HEK293 (cell line): ENCODE results near the gene USP12.
"Not testable (repeated sequence)": the region's sequence is repeated elsewhere in the genome, so short reads cannot be mapped to it uniquely, and the experiment has no call there.

Source experiments
- CTCF ChIA-PET: fragments of 350-600 bp; formaldehyde crosslinking; extraction: SDS; loops from one replicate; lab custom pipeline; 2021; ENCODE audit warnings: antibody characterized with exemption; lab: Yijun Ruan, JAX
- POLR2A ChIA-PET: fragments of 300-600 bp; formaldehyde crosslinking; extraction: SDS; loops from one replicate; lab custom pipeline; 2020; ENCODE audit warnings: antibody characterized with exemption, inconsistent platforms; lab: Yijun Ruan, JAX
- H3K27ac ChIP-seq: fragments of 200-500 bp; sonication (Bioruptor generic); 2 replicates; pipeline ENCODE4 v1.5.1; 2014; ENCODE audit warnings: low read depth, low read length, control low read depth, inconsistent platforms; ENCODE audit errors: extremely low read depth
- H3K36me3 ChIP-seq, 2 experiments: fragments of 200-500 bp in 1 of 2; sonication (Bioruptor generic) in 1 of 2; 1 replicate in 1 of 2; 2 replicates in 1 of 2; pipeline ENCODE4 v1.5.1; 2014 to 2017; ENCODE audit warnings: inconsistent platforms in 2 of 2, low read length in 2 of 2; ENCODE audit not compliant: control insufficient read depth in 2 of 2, insufficient read depth in 1 of 2
- H3K4me1 ChIP-seq: fragments of 200-500 bp; sonication (Bioruptor generic); 2 replicates; pipeline ENCODE4 v1.5.1; 2014; ENCODE audit warnings: mild to moderate bottlenecking, low read length, inconsistent platforms; ENCODE audit not compliant: control insufficient read depth, insufficient read depth
- H3K4me3 ChIP-seq: 2 replicates; pipeline ENCODE4 v1.5.1; 2011; ENCODE audit warnings: low read depth, mild to moderate bottlenecking, control low read depth, low read length, moderate library complexity
- H3K9me3 ChIP-seq: fragments of 200-500 bp; sonication (Bioruptor generic); 2 replicates; pipeline ENCODE4 v1.5.1; 2014; ENCODE audit warnings: low read depth, low read length, inconsistent platforms; ENCODE audit not compliant: control insufficient read depth, insufficient read depth
- BCL11A ChIP-seq: fragments of 450-650 bp; formaldehyde crosslinking; IDR thresholded peaks from 2 replicates; pipeline ENCODE4 v1.5.1; 2016; ENCODE audit warnings: low read depth, missing biosample characterization, missing genetic modification characterization
- GLI4 ChIP-seq: fragments of 450-650 bp; formaldehyde crosslinking; IDR thresholded peaks from 2 replicates; pipeline ENCODE4 v1.5.1; 2016; ENCODE audit warnings: missing biosample characterization, missing genetic modification characterization
- HOXA7 ChIP-seq: sonication (generic); formaldehyde crosslinking; IDR thresholded peaks from 2 replicates; pipeline ENCODE4 v1.8.1; 2022; ENCODE audit warnings: missing genetic modification reagents, borderline replicate concordance
- HOXC10 ChIP-seq: sonication (generic); formaldehyde crosslinking; IDR thresholded peaks from 2 replicates; pipeline ENCODE4 v1.8.1; 2023; ENCODE audit warnings: mild to moderate bottlenecking, missing genetic modification reagents
- MYNN ChIP-seq: fragments of 450-650 bp; formaldehyde crosslinking; IDR thresholded peaks from 2 replicates; pipeline ENCODE4 v1.5.1; 2016; ENCODE audit warnings: missing biosample characterization, missing genetic modification characterization, borderline replicate concordance
- SALL2 ChIP-seq: fragments of 450-650 bp; formaldehyde crosslinking; IDR thresholded peaks from 2 replicates; pipeline ENCODE4 v1.5.0; 2017; ENCODE audit warnings: missing biosample characterization, mild to moderate bottlenecking, missing genetic modification characterization, borderline replicate concordance
- SETDB1 ChIP-seq: IDR thresholded peaks from one replicate; pipeline ENCODE4 v1.6.1; 2017; ENCODE audit warnings: mild to moderate bottlenecking, low read length, moderate library complexity, mixed read lengths; ENCODE audit not compliant: insufficient read length
- WT1 ChIP-seq: fragments of 450-650 bp; formaldehyde crosslinking; IDR thresholded peaks from 2 replicates; pipeline ENCODE4 v1.5.1; 2016; ENCODE audit warnings: missing biosample characterization, missing genetic modification characterization
- YY2 ChIP-seq: fragments of 450-650 bp; formaldehyde crosslinking; IDR thresholded peaks from 2 replicates; pipeline ENCODE4 v1.5.1; 2016; ENCODE audit warnings: missing biosample characterization, missing genetic modification characterization
- ZFP69B ChIP-seq: fragments of 450-650 bp; formaldehyde crosslinking; IDR thresholded peaks from 2 replicates; pipeline ENCODE4 v1.5.1; 2016; ENCODE audit warnings: missing biosample characterization, missing genetic modification characterization
- ZNF10 ChIP-seq: fragments of 450-650 bp; formaldehyde crosslinking; IDR thresholded peaks from 2 replicates; pipeline ENCODE4 v1.5.1; 2017; ENCODE audit warnings: missing biosample characterization, missing genetic modification characterization
- ZNF155 ChIP-seq: fragments of 450-650 bp; formaldehyde crosslinking; IDR thresholded peaks from 2 replicates; pipeline ENCODE4 v1.5.1; 2016; ENCODE audit warnings: missing biosample characterization, missing genetic modification characterization
- ZNF248 ChIP-seq: fragments of 450-650 bp; formaldehyde crosslinking; IDR thresholded peaks from 2 replicates; pipeline ENCODE4 v1.5.1; 2017; ENCODE audit warnings: missing biosample characterization, missing genetic modification characterization
- ZNF335 ChIP-seq: fragments of 450-650 bp; formaldehyde crosslinking; conservative IDR thresholded peaks from 2 replicates; pipeline ENCODE4 v1.5.1; 2016; ENCODE audit warnings: missing biosample characterization, missing genetic modification characterization
- ZNF350 ChIP-seq: fragments of 450-650 bp; formaldehyde crosslinking; IDR thresholded peaks from 2 replicates; pipeline ENCODE4 v1.5.0; 2017; ENCODE audit warnings: missing biosample characterization, mild to moderate bottlenecking, missing genetic modification characterization
- ZNF366 ChIP-seq: fragments of 450-650 bp; formaldehyde crosslinking; conservative IDR thresholded peaks from 2 replicates; pipeline ENCODE4 v1.5.1; 2016; ENCODE audit warnings: missing biosample characterization, missing genetic modification characterization
- ZNF629 ChIP-seq: fragments of 450-650 bp; formaldehyde crosslinking; IDR thresholded peaks from 2 replicates; pipeline ENCODE4 v1.5.1; 2017; ENCODE audit warnings: missing biosample characterization, missing genetic modification characterization
- ZNF768 ChIP-seq: fragments of 450-650 bp; formaldehyde crosslinking; IDR thresholded peaks from 2 replicates; pipeline ENCODE4 v1.5.1; 2018; ENCODE audit warnings: missing biosample characterization, mild to moderate bottlenecking, missing genetic modification characterization
- ZNF777 ChIP-seq: fragments of 450-650 bp; formaldehyde crosslinking; IDR thresholded peaks from 2 replicates; pipeline ENCODE4 v1.5.1; 2017; ENCODE audit warnings: missing biosample characterization, missing genetic modification characterization, borderline replicate concordance
- ZNF785 ChIP-seq: fragments of 450-650 bp; formaldehyde crosslinking; IDR thresholded peaks from 2 replicates; pipeline ENCODE4 v1.5.1; 2016; ENCODE audit warnings: missing biosample characterization, missing genetic modification characterization
- TF ChIP-seq, protein P1 (sequence below): fragments of 450-650 bp; formaldehyde crosslinking; IDR thresholded peaks from 2 replicates; pipeline ENCODE4 v1.5.1; 2016; ENCODE audit warnings: missing biosample characterization, missing genetic modification characterization, borderline replicate concordance
- TF ChIP-seq, protein P2 (sequence below): fragments of 450-650 bp; formaldehyde crosslinking; IDR thresholded peaks from 2 replicates; pipeline ENCODE4 v1.5.1; 2016; ENCODE audit warnings: missing biosample characterization, missing genetic modification characterization
- TF ChIP-seq, protein P3 (sequence below): fragments of 450-650 bp; formaldehyde crosslinking; IDR thresholded peaks from 2 replicates; pipeline ENCODE4 v1.5.1; 2017; ENCODE audit warnings: missing biosample characterization, missing genetic modification characterization
- TF ChIP-seq, protein P4 (sequence below): sonication (generic); formaldehyde crosslinking; IDR thresholded peaks from 2 replicates; pipeline ENCODE4 v1.8.1; 2022; ENCODE audit warnings: mild to moderate bottlenecking, moderate library complexity, missing genetic modification reagents

The USP12 gene

DNA sequence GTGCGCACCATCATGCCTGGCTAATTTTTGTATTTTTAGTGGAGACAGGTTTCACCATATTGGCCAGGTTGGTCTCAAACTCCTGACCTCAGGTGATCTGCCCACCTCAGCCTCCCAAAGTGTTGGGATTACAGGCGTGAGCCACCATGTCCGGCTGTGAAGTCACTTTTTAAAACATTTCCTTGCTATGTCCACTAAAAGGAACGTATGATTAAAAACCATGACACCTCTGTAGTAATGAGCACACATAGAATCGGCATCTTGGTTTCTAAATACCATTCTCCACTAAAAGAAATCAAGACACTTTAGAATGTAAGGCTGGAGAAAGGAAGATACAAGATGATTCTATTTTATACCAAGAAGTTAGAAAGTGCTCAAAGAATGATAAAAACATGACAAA, 30.5 kb downstream of the USP12 start:
- POLR2A ChIA-PET, H3K9me3 ChIP-seq, H3K4me3 ChIP-seq, H3K36me3 ChIP-seq, H3K27ac ChIP-seq, H3K4me1 ChIP-seq: not testable (repeated sequence)
- peak; percentile 88 for TF ChIP-seq SETDB1
- CTCF ChIA-PET: interaction anchor here (0.9 kb wide), 1 partner anchor 14 kb away, joined by 3 read pairs; no protein-coding TSS in a partner anchor

DNA sequence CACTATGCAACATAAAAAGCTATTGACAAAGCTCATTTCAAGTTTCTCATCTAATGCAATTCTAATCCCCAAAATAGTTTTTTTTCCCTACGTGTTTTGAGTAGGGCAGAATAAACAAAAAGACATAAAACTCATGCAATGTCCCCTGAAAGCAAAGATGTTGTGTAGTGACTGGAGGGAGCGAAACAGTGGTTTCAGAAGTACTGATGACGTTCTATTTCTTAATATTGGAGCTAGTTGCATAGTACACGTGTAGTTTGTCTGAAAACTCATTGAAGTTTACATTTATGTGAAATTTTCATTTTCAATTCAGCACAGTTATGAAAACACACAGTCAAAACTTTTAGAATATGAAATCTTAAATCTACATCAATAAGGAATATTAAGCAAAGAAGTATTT, 31.6 kb downstream of the USP12 start:
- CTCF ChIA-PET: interaction anchor here (0.6 to 0.9 kb wide), 2 partner anchors 13 to 1897 kb away, joined by 3 read pairs; no protein-coding TSS in a partner anchor
- no peak overlapping the region for H3K4me3 ChIP-seq
- TF ChIP-seq BCL11A (tag by site-specific recombination) (no peak), MYNN (tag by site-specific recombination) (no peak), HOXC10 (CRISPR knock-in tag) (no peak), SALL2 (no peak), ZNF335 (tag by site-specific recombination) (no peak), ZNF10 (tag by site-specific recombination) (no peak), ZNF777 (tag by site-specific recombination) (no peak), WT1 (no peak), ZNF350 (tag by site-specific recombination) (no peak), GLI4 (no peak), ZFP69B (tag by site-specific recombination) (no peak), HOXA7 (no peak)
- TF ChIP-seq, protein P1, sequence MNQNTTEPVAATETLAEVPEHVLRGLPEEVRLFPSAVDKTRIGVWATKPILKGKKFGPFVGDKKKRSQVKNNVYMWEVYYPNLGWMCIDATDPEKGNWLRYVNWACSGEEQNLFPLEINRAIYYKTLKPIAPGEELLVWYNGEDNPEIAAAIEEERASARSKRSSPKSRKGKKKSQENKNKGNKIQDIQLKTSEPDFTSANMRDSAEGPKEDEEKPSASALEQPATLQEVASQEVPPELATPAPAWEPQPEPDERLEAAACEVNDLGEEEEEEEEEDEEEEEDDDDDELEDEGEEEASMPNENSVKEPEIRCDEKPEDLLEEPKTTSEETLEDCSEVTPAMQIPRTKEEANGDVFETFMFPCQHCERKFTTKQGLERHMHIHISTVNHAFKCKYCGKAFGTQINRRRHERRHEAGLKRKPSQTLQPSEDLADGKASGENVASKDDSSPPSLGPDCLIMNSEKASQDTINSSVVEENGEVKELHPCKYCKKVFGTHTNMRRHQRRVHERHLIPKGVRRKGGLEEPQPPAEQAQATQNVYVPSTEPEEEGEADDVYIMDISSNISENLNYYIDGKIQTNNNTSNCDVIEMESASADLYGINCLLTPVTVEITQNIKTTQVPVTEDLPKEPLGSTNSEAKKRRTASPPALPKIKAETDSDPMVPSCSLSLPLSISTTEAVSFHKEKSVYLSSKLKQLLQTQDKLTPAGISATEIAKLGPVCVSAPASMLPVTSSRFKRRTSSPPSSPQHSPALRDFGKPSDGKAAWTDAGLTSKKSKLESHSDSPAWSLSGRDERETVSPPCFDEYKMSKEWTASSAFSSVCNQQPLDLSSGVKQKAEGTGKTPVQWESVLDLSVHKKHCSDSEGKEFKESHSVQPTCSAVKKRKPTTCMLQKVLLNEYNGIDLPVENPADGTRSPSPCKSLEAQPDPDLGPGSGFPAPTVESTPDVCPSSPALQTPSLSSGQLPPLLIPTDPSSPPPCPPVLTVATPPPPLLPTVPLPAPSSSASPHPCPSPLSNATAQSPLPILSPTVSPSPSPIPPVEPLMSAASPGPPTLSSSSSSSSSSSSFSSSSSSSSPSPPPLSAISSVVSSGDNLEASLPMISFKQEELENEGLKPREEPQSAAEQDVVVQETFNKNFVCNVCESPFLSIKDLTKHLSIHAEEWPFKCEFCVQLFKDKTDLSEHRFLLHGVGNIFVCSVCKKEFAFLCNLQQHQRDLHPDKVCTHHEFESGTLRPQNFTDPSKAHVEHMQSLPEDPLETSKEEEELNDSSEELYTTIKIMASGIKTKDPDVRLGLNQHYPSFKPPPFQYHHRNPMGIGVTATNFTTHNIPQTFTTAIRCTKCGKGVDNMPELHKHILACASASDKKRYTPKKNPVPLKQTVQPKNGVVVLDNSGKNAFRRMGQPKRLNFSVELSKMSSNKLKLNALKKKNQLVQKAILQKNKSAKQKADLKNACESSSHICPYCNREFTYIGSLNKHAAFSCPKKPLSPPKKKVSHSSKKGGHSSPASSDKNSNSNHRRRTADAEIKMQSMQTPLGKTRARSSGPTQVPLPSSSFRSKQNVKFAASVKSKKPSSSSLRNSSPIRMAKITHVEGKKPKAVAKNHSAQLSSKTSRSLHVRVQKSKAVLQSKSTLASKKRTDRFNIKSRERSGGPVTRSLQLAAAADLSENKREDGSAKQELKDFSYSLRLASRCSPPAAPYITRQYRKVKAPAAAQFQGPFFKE (tag by site-specific recombination): no peak
- TF ChIP-seq, all 188 proteins: peak for 0
- Histone ChIP-seq H3K9me3 (no peaks in the 10 kb centered on the region), H3K36me3 (no peaks in the 10 kb centered on the region), H3K27ac (no peak overlapping the region), H3K4me1 (no peaks in the 10 kb centered on the region)
- POLR2A ChIA-PET: no interaction called here

DNA sequence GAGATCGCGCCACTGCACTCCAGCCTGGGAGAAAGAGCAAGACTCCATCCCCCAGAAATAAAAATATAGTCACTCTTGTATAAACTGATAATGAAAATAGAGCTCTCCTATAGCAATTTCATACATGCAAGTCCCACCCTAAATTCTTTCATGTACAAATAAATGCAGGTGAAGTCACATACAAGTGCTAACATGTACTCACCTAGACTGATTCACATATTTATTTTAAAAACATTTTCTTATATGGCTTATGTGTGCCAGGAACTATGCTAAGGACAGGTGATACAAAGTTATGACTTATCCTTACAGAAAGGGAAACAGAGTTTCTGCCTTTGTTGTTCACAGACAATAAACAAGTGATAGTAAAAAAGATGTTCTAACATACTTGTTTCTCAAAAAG, 32.0 kb downstream of the USP12 start:
- Histone ChIP-seq H3K4me3 (no peak overlapping the region), H3K9me3 (no peaks in the 10 kb centered on the region), H3K36me3 (no peaks in the 10 kb centered on the region), H3K4me1 (no peaks in the 10 kb centered on the region), H3K27ac (no peak overlapping the region)
- CTCF ChIA-PET: interaction anchor here (0.6 kb wide), 1 partner anchor 1896 kb away, joined by 3 read pairs; no protein-coding TSS in a partner anchor
- TF ChIP-seq ZNF768 (tag by site-specific recombination): no peak
- no peak for TF ChIP-seq ZNF248 (tag by site-specific recombination)
- TF ChIP-seq ZNF366 (tag by site-specific recombination): no peak
- no peak for TF ChIP-seq ZNF155 (tag by site-specific recombination)
- no peak for TF ChIP-seq YY2
- no peak for TF ChIP-seq ZNF629 (tag by site-specific recombination)
- TF ChIP-seq, protein P2, sequence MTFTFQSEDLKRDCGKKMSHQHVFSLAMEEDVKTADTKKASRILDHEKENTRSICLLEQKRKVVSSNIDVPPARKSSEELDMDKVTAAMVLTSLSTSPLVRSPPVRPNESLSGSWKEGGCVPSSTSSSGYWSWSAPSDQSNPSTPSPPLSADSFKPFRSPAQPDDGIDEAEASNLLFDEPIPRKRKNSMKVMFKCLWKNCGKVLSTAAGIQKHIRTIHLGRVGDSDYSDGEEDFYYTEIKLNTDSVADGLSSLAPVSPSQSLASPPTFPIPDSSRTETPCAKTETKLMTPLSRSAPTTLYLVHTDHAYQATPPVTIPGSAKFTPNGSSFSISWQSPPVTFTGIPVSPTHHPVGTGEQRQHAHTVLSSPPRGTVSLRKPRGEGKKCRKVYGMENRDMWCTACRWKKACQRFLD (tag by site-specific recombination): no peak
- no peak for TF ChIP-seq ZNF785 (tag by site-specific recombination)
- TF ChIP-seq, protein P3, sequence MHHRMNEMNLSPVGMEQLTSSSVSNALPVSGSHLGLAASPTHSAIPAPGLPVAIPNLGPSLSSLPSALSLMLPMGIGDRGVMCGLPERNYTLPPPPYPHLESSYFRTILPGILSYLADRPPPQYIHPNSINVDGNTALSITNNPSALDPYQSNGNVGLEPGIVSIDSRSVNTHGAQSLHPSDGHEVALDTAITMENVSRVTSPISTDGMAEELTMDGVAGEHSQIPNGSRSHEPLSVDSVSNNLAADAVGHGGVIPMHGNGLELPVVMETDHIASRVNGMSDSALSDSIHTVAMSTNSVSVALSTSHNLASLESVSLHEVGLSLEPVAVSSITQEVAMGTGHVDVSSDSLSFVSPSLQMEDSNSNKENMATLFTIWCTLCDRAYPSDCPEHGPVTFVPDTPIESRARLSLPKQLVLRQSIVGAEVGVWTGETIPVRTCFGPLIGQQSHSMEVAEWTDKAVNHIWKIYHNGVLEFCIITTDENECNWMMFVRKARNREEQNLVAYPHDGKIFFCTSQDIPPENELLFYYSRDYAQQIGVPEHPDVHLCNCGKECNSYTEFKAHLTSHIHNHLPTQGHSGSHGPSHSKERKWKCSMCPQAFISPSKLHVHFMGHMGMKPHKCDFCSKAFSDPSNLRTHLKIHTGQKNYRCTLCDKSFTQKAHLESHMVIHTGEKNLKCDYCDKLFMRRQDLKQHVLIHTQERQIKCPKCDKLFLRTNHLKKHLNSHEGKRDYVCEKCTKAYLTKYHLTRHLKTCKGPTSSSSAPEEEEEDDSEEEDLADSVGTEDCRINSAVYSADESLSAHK (tag by site-specific recombination): no peak
- TF ChIP-seq, protein P4, sequence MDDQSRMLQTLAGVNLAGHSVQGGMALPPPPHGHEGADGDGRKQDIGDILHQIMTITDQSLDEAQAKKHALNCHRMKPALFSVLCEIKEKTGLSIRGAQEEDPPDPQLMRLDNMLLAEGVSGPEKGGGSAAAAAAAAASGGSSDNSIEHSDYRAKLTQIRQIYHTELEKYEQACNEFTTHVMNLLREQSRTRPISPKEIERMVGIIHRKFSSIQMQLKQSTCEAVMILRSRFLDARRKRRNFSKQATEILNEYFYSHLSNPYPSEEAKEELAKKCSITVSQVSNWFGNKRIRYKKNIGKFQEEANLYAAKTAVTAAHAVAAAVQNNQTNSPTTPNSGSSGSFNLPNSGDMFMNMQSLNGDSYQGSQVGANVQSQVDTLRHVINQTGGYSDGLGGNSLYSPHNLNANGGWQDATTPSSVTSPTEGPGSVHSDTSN (CRISPR knock-in tag): no peak
- POLR2A ChIA-PET: no interaction called here
